ENCODE data around the gene CCDC158. TPM values are rescaled to one million over a fixed set of nuclear protein-coding genes. Genes with fewer than 3 reads are reported as not detected.

Gene CCDC158
- polyA plus RNA-seq, 2 of the 4 experiments (the other 2 are of a cell fraction): 0.06 TPM; not detected in 1

GRCh38 chr4:76443376-76443775 lies 22.4 kb upstream of the CCDC158 start:
- CTCF ChIA-PET: interaction anchor here (1.4 kb wide), 1 partner anchor 61 kb away, joined by 4 read pairs; no protein-coding TSS in a partner anchor
- ATAC-seq (no peak), FAIRE-seq (no peak), DNase-seq (ENCODE audit: low read depth in 1 of 2, low spot score in 1 of 2) (no peak)
- H3K27ac ChIP-seq: no peak overlapping the region
- H3K4me1 ChIP-seq: no peaks in the 10 kb centered on the region
- no peak overlapping the region for H3K4me3 ChIP-seq
- no peaks in the 10 kb centered on the region for H3K9me3 ChIP-seq
- H3K4me2 ChIP-seq: no peak overlapping the region
- POLR2A ChIA-PET: no interaction called here
- TF ChIP-seq POLR2A (IDR thresholded peaks at IDR 0.05; ENCODE audit: low read length) (no peak), CHD4 (IDR thresholded peaks at IDR 0.05; ENCODE audit: borderline replicate concordance) (no peak), MYC (IDR thresholded peaks at IDR 0.05; ENCODE audit: borderline replicate concordance, low read length) (no peak), ELK1 (IDR thresholded peaks at IDR 0.05; ENCODE audit: low read depth, low read length) (no peak), KDM5A (IDR thresholded peaks at IDR 0.05) (no peak), HDAC2 (IDR thresholded peaks at IDR 0.05) (no peak), EP300 (IDR thresholded peaks at IDR 0.05) (no peak), CHD2 (IDR thresholded peaks at IDR 0.05; ENCODE audit: low read length, partially characterized antibody) (no peak), JUN (IDR thresholded peaks at IDR 0.05) (no peak), RFX5 (IDR thresholded peaks at IDR 0.05) (no peak), ZNF302 (CRISPR knock-in tag; IDR thresholded peaks at IDR 0.05) (no peak), ATOH8 (CRISPR knock-in tag; IDR thresholded peaks at IDR 0.05; ENCODE audit: low read depth) (no peak), ZSCAN20 (CRISPR knock-in tag; IDR thresholded peaks at IDR 0.05) (no peak), RARB (CRISPR knock-in tag; IDR thresholded peaks at IDR 0.05) (no peak), SREBF2 (IDR thresholded peaks at IDR 0.05) (no peak)
- TF ChIP-seq, protein P1, sequence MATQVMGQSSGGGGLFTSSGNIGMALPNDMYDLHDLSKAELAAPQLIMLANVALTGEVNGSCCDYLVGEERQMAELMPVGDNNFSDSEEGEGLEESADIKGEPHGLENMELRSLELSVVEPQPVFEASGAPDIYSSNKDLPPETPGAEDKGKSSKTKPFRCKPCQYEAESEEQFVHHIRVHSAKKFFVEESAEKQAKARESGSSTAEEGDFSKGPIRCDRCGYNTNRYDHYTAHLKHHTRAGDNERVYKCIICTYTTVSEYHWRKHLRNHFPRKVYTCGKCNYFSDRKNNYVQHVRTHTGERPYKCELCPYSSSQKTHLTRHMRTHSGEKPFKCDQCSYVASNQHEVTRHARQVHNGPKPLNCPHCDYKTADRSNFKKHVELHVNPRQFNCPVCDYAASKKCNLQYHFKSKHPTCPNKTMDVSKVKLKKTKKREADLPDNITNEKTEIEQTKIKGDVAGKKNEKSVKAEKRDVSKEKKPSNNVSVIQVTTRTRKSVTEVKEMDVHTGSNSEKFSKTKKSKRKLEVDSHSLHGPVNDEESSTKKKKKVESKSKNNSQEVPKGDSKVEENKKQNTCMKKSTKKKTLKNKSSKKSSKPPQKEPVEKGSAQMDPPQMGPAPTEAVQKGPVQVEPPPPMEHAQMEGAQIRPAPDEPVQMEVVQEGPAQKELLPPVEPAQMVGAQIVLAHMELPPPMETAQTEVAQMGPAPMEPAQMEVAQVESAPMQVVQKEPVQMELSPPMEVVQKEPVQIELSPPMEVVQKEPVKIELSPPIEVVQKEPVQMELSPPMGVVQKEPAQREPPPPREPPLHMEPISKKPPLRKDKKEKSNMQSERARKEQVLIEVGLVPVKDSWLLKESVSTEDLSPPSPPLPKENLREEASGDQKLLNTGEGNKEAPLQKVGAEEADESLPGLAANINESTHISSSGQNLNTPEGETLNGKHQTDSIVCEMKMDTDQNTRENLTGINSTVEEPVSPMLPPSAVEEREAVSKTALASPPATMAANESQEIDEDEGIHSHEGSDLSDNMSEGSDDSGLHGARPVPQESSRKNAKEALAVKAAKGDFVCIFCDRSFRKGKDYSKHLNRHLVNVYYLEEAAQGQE (IDR thresholded peaks at IDR 0.05): no peak
- TF ChIP-seq, protein P2, sequence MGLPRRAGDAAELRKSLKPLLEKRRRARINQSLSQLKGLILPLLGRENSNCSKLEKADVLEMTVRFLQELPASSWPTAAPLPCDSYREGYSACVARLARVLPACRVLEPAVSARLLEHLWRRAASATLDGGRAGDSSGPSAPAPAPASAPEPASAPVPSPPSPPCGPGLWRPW (IDR thresholded peaks at IDR 0.05): no peak
- TF ChIP-seq, protein P3, sequence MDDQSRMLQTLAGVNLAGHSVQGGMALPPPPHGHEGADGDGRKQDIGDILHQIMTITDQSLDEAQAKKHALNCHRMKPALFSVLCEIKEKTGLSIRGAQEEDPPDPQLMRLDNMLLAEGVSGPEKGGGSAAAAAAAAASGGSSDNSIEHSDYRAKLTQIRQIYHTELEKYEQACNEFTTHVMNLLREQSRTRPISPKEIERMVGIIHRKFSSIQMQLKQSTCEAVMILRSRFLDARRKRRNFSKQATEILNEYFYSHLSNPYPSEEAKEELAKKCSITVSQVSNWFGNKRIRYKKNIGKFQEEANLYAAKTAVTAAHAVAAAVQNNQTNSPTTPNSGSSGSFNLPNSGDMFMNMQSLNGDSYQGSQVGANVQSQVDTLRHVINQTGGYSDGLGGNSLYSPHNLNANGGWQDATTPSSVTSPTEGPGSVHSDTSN (IDR thresholded peaks at IDR 0.05): no peak
- 31% methylated on average over 1 of the region's 1 CpG for WGBS (ENCODE audit: missing lambda C conversion rate)

DNA sequence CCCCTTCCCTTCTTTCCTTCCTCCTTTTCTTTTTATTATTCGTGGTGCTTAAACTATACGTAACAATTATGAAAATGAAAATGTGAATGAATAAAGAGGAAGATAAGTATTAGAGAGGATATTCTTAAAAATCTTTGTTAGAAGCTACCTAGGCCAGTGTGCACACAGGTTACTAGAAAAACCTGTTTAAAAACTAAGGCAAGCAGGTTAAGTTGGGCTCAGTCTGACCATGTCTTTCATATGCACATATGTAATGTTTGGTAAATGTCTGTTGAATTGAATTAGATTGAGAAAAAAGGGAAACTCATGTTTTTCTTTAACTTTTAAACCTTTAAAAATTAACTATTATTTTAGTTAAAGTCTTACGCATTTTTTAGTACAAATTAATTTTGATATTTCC lies 21.9 kb upstream of the CCDC158 start:
- no peak for FAIRE-seq
- ChIA-PET POLR2A (no interaction called here), CTCF (interaction anchor here (1.4 kb wide), 1 partner anchor 62 kb away, joined by 4 read pairs; no protein-coding TSS in a partner anchor)

More for the DNA sequence above, 21.9 kb upstream of the CCDC158 start:
- H3K4me1 ChIP-seq: no peaks in the 10 kb centered on the region
- H3K4me3 ChIP-seq: no peak overlapping the region
- H3K27ac ChIP-seq: no peak overlapping the region
- no peak overlapping the region for H3K4me2 ChIP-seq
- no peaks in the 10 kb centered on the region for H3K9me3 ChIP-seq
- 89% methylated on average over 3 of the region's 3 CpGs for WGBS (ENCODE audit: missing lambda C conversion rate)
- ATAC-seq (no peak), DNase-seq (ENCODE audit: low read depth in 1 of 2, low spot score in 1 of 2) (no peak)
- TF ChIP-seq ELK1 (IDR thresholded peaks at IDR 0.05; ENCODE audit: low read depth, low read length) (no peak), CTCF (IDR thresholded peaks at IDR 0.05) (no peak), RAD21 (conservative IDR thresholded peaks at IDR 0.05 in 1 of 2, IDR thresholded peaks at IDR 0.05 in 1 of 2) (no peak), HDAC2 (IDR thresholded peaks at IDR 0.05) (no peak), GATA3 (IDR thresholded peaks at IDR 0.05; ENCODE audit: borderline replicate concordance) (no peak)

All from A549 (cell line).